Hippocampal formation (tissue), 2 donors: ENCODE results near the gene TTC7B.
A peak's percentile ranks its signal among the peaks of the same experiment; 100 is the strongest.

Experiments
- DNase-seq, 2 donors: peaks; one replicate each; lab custom pipeline; 2025; lab: John Stamatoyannopoulos, UW

The TTC7B gene

GRCh38 chr14:90510159-90510558 lies 306.1 kb downstream of the TTC7B start:
- no peak for DNase-seq

- no peak for DNase-seq
Measured at GRCh38 chr14:90509403-90509802, 306.8 kb downstream of the TTC7B start.

- no peak for DNase-seq
Measured at GRCh38 chr14:90508536-90509254, 307.5 kb downstream of the TTC7B start.

GRCh38 chr14:90508036-90508435 lies 308.2 kb downstream of the TTC7B start:
- DNase-seq = no peak

- no peak for DNase-seq
Measured at GRCh38 chr14:90507428-90507827, 308.8 kb downstream of the TTC7B start.

- DNase-seq = no peak
Measured at GRCh38 chr14:90506748-90507147, 309.5 kb downstream of the TTC7B start.

- DNase-seq = no peak
Measured at GRCh38 chr14:90505531-90505930, 310.7 kb downstream of the TTC7B start.

GRCh38 chr14:90504643-90505042 lies 311.6 kb downstream of the TTC7B start:
- DNase-seq = no peak

GRCh38 chr14:90503582-90503981 lies 312.6 kb downstream of the TTC7B start:
- no peak for DNase-seq

- DNase-seq = no peak
Measured at GRCh38 chr14:90502760-90503159, 313.5 kb downstream of the TTC7B start.

- DNase-seq = no peak
Measured at GRCh38 chr14:90500665-90501370, 315.4 kb downstream of the TTC7B start.

- no peak for DNase-seq
Measured at GRCh38 chr14:90499908-90500664, 316.1 kb downstream of the TTC7B start.

GRCh38 chr14:90499121-90499520 lies 317.1 kb downstream of the TTC7B start:
- DNase-seq = no peak

GRCh38 chr14:90498198-90498597 lies 318.0 kb downstream of the TTC7B start:
- DNase-seq = no peak

- no peak for DNase-seq
Measured at GRCh38 chr14:90496379-90496778, 319.9 kb downstream of the TTC7B start.

GRCh38 chr14:90495357-90496276 lies 320.6 kb downstream of the TTC7B start:
- no peak for DNase-seq

- DNase-seq = no peak
Measured at GRCh38 chr14:90491911-90492531, 324.2 kb downstream of the TTC7B start.

- DNase-seq = peak; percentile 66 to 69
Measured at GRCh38 chr14:90491221-90491885, 324.9 kb downstream of the TTC7B start.

GRCh38 chr14:90490720-90491050 lies 325.5 kb downstream of the TTC7B start:
- no peak for DNase-seq

- DNase-seq = no peak
Measured at GRCh38 chr14:90489916-90490719, 326.1 kb downstream of the TTC7B start.
